ENCODE data around the gene ATXN3. TPM values are rescaled to one million over a fixed set of nuclear protein-coding genes. Genes with fewer than 3 reads are reported as not detected.

ATXN3 gene
- total and polyA plus RNA-seq, 2 of the 13 experiments (the other 11 are each of a cell fraction or from before 2014, with no cell fraction given), result 14.9 to 17.3 TPM

- TF ChIP-seq ZNF564 (CRISPR knock-in tag; IDR thresholded peaks at IDR 0.05), result peak; percentile 70; the same call in 1 of the 2 replicates
- TF ChIP-seq CAMTA2 (CRISPR knock-in tag; IDR thresholded peaks at IDR 0.05; ENCODE audit: borderline replicate concordance), result 0 out of 2 replicates have a peak, but pooled peaks have one; percentile 53
- no peak for TF ChIP-seq SP5 (CRISPR knock-in tag; IDR thresholded peaks at IDR 0.05; ENCODE audit: borderline replicate concordance, low read depth)
- TF ChIP-seq KLF16 (CRISPR knock-in tag; IDR thresholded peaks at IDR 0.05), result peak in 1 of 2 experiments; percentile 82; a peak in 2 of 4 replicates
- TF ChIP-seq, protein P1, sequence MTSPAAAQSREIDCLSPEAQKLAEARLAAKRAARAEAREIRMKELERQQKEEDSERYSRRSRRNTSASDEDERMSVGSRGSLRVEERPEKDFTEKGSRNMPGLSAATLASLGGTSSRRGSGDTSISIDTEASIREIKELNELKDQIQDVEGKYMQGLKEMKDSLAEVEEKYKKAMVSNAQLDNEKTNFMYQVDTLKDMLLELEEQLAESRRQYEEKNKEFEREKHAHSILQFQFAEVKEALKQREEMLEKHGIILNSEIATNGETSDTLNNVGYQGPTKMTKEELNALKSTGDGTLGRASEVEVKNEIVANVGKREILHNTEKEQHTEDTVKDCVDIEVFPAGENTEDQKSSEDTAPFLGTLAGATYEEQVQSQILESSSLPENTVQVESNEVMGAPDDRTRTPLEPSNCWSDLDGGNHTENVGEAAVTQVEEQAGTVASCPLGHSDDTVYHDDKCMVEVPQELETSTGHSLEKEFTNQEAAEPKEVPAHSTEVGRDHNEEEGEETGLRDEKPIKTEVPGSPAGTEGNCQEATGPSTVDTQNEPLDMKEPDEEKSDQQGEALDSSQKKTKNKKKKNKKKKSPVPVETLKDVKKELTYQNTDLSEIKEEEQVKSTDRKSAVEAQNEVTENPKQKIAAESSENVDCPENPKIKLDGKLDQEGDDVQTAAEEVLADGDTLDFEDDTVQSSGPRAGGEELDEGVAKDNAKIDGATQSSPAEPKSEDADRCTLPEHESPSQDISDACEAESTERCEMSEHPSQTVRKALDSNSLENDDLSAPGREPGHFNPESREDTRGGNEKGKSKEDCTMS (CRISPR knock-in tag; conservative IDR thresholded peaks at IDR 0.05), result no peak
- 0 out of 2 replicates have a peak, but pooled peaks have one; percentile 23 for TF ChIP-seq ZNF607 (CRISPR knock-in tag; IDR thresholded peaks at IDR 0.05; ENCODE audit: borderline replicate concordance)
- TF ChIP-seq ELF1 (CRISPR knock-in tag; IDR thresholded peaks at IDR 0.05), result peak; percentile 72
- peak; percentile 92 for TF ChIP-seq ZNF143 (CRISPR knock-in tag; IDR thresholded peaks at IDR 0.05)
- TF ChIP-seq TGIF2 (CRISPR knock-in tag; IDR thresholded peaks at IDR 0.05), result peak; percentile 80
- peak; percentile 24; the same call in 1 of the 2 replicates for TF ChIP-seq CHCHD3 (CRISPR knock-in tag; IDR thresholded peaks at IDR 0.05)
- TF ChIP-seq, protein P2, sequence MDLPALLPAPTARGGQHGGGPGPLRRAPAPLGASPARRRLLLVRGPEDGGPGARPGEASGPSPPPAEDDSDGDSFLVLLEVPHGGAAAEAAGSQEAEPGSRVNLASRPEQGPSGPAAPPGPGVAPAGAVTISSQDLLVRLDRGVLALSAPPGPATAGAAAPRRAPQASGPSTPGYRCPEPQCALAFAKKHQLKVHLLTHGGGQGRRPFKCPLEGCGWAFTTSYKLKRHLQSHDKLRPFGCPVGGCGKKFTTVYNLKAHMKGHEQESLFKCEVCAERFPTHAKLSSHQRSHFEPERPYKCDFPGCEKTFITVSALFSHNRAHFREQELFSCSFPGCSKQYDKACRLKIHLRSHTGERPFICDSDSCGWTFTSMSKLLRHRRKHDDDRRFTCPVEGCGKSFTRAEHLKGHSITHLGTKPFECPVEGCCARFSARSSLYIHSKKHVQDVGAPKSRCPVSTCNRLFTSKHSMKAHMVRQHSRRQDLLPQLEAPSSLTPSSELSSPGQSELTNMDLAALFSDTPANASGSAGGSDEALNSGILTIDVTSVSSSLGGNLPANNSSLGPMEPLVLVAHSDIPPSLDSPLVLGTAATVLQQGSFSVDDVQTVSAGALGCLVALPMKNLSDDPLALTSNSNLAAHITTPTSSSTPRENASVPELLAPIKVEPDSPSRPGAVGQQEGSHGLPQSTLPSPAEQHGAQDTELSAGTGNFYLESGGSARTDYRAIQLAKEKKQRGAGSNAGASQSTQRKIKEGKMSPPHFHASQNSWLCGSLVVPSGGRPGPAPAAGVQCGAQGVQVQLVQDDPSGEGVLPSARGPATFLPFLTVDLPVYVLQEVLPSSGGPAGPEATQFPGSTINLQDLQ (CRISPR knock-in tag; IDR thresholded peaks at IDR 0.05), result peak; percentile 51; the same call in 1 of the 2 replicates
- TF ChIP-seq ZNF569 (CRISPR knock-in tag; IDR thresholded peaks at IDR 0.05; ENCODE audit: borderline replicate concordance), result peak; percentile 91; the same call in 1 of the 2 replicates
- peak; percentile 82 for TF ChIP-seq ZBTB42 (CRISPR knock-in tag; IDR thresholded peaks at IDR 0.05)
- TF ChIP-seq, protein P3, sequence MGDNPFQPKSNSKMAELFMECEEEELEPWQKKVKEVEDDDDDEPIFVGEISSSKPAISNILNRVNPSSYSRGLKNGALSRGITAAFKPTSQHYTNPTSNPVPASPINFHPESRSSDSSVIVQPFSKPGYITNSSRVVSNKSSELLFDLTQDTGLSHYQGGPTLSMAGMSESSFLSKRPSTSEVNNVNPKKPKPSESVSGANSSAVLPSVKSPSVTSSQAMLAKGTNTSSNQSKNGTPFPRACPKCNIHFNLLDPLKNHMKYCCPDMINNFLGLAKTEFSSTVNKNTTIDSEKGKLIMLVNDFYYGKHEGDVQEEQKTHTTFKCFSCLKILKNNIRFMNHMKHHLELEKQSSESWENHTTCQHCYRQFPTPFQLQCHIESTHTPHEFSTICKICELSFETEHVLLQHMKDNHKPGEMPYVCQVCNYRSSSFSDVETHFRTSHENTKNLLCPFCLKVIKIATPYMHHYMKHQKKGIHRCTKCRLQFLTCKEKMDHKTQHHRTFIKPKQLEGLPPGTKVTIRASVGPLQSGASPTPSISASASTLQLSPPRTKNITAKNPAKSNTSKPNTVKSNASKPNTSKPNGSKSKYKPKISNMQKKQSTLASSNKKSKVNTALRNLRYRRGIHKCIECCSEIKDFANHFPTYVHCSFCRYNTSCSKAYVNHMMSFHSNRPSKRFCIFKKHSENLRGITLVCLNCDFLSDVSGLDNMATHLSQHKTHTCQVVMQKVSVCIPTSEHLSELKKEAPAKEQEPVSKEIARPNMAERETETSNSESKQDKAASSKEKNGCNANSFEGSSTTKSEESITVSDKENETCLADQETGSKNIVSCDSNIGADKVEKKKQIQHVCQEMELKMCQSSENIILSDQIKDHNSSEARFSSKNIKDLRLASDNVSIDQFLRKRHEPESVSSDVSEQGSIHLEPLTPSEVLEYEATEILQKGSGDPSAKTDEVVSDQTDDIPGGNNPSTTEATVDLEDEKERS (CRISPR knock-in tag; IDR thresholded peaks at IDR 0.05), result peak; percentile 35; the same call in 1 of the 2 replicates
- TF ChIP-seq SKI (IDR thresholded peaks at IDR 0.05; ENCODE audit: partially characterized antibody), result peak; percentile 41
- 0 out of 2 replicates have a peak, but pooled peaks have one; percentile 40 for TF ChIP-seq SMYD3 (CRISPR knock-in tag; IDR thresholded peaks at IDR 0.05)
- TF ChIP-seq ASH2L (IDR thresholded peaks at IDR 0.05; ENCODE audit: insufficient read length, low read depth, low read length), result peak; percentile 92
- peak; percentile 93 for TF ChIP-seq PITX1 (CRISPR knock-in tag; IDR thresholded peaks at IDR 0.05)
- peak; percentile 59; the same call in 1 of the 2 replicates for TF ChIP-seq HDAC2 (CRISPR knock-in tag; IDR thresholded peaks at IDR 0.05)
- TF ChIP-seq, protein P4, sequence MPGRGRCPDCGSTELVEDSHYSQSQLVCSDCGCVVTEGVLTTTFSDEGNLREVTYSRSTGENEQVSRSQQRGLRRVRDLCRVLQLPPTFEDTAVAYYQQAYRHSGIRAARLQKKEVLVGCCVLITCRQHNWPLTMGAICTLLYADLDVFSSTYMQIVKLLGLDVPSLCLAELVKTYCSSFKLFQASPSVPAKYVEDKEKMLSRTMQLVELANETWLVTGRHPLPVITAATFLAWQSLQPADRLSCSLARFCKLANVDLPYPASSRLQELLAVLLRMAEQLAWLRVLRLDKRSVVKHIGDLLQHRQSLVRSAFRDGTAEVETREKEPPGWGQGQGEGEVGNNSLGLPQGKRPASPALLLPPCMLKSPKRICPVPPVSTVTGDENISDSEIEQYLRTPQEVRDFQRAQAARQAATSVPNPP (CRISPR knock-in tag; IDR thresholded peaks at IDR 0.05), result 0 out of 2 replicates have a peak, but pooled peaks have one; percentile 64
Measured at GRCh38 chr14:92039719-92040430, 66.5 kb downstream of the ATXN3 start, which contains the start of gene TRIP11 (continued).

Measured in HepG2 (cell line).